Heart left ventricle (tissue), 16 donors: ENCODE data around the gene NDUFS4. TPM values are rescaled to one million over a fixed set of nuclear protein-coding genes. Genes with fewer than 3 reads are reported as not detected.
"Not testable (repeated sequence)": the region's sequence is repeated elsewhere in the genome, so short reads cannot be mapped to it uniquely, and the experiment has no call there.

ENCODE experiments used
- ATAC-seq, 4 donors: fragments of 200-7000 bp; cut with Tn5 transposase; one replicate each; pipeline ENCODE4 v1.9.1; 2020 to 2022; ENCODE audit warnings: moderate library complexity in 4 of 4, mild to moderate bottlenecking in 3 of 4, moderate number of reproducible peaks in 1 of 4
- DNase-seq, 5 donors: peaks; one replicate each; pipeline ENCODE4 v3.0.0-alpha.2; 2020
- H3K27ac ChIP-seq, 12 donors: fragments of 200-600 bp; sonication (generic) in 4 of 12; one replicate each; pipeline versions ENCODE4 v1.5.0 to v1.8.0; 2016 to 2022; ENCODE audit warnings: mild to moderate bottlenecking in 2 of 12
- H3K27me3 ChIP-seq, 9 donors: fragments of 200-600 bp; sonication (generic) in 2 of 9; one replicate each; pipeline versions ENCODE4 v1.5.1 to v1.8.0; 2016 to 2022; ENCODE audit warnings: mild to moderate bottlenecking in 3 of 9
- H3K36me3 ChIP-seq, 9 donors: fragments of 200-600 bp; sonication (generic) in 2 of 9; one replicate each; pipeline versions ENCODE4 v1.5.0 to v1.8.0; 2018 to 2022; ENCODE audit warnings: mild to moderate bottlenecking in 2 of 9
- H3K4me1 ChIP-seq, 12 donors: fragments of 200-600 bp; sonication (generic) in 4 of 12; one replicate each; pipeline versions ENCODE4 v1.5.0 to v1.8.0; 2016 to 2022; ENCODE audit warnings: mild to moderate bottlenecking in 3 of 12
- H3K4me3 ChIP-seq, 12 donors: fragments of 200-600 bp; sonication (generic) in 4 of 12; one replicate each; pipeline versions ENCODE4 v1.5.0 to v1.8.0; 2017 to 2022; ENCODE audit warnings: mild to moderate bottlenecking in 9 of 12, moderate library complexity in 4 of 12
- H3K9me3 ChIP-seq, 12 donors: fragments of 200-600 bp; sonication (generic) in 4 of 12; one replicate each; pipeline versions ENCODE4 v1.5.0 to v1.8.0; 2016 to 2022; ENCODE audit warnings: mild to moderate bottlenecking in 1 of 12
- CTCF ChIP-seq, 12 donors: fragments of 200-600 bp; sonication (generic) in 4 of 12; IDR thresholded peaks; one replicate each; pipeline versions ENCODE4 v1.5.0 to v1.8.0; 2018 to 2022; ENCODE audit warnings: antibody characterized with exemption in 12 of 12, mild to moderate bottlenecking in 5 of 12
- POLR2A ChIP-seq, 2 donors: fragments of 450-650 bp; IDR thresholded peaks; one replicate each; pipeline ENCODE4 v1.6.1; 2017; ENCODE audit warnings: antibody characterized with exemption in 2 of 2, mild to moderate bottlenecking in 2 of 2, moderate library complexity in 2 of 2
- WGBS, 4 donors: extraction: QIAGEN DNeasy Blood & Tissue Kit in 2 of 4; methylation state at CpG; one replicate each; pipeline versions ENCODE4 v1.1.5 to v1.1.7; 2013 to 2018; 5-methylcytosine and 5-hydroxymethylcytosine counted together
- intact Hi-C, 10 donors: fragments of 100-400 bp; cut with DNase I; formaldehyde crosslinking; loops; one replicate each; pipeline versions ENCODE4 v1.11.1 to v1.14.2; 2022
- polyA plus RNA-seq, 2 donors: library from polyadenylated mRNA; stranded (reverse); fragments of 200-250 nt; gene quantifications; one replicate each; pipeline ENCODE4 v1.2.3, GENCODE V29; 2013
- total RNA-seq, 9 donors: library from RNA; depleted of rRNA in 2 of 9; stranded (reverse); fragments of >200 nt in 2 of 9; fragmentation: NEBNext Ultra II Directional in 3 of 9; extraction: Animal tissue kit (Norgen Biotek cat#: 25700) in 3 of 9; gene quantifications; one replicate each; pipeline versions ENCODE4 v1.1.0 to v1.2.4, GENCODE V29; 2016 to 2023
- donor health status: ischemic (EF 13 %, LVEDD 7.1; RV severe dilation, severe dysfunction).
- donor health status: healthy with polysubstance abuse.
- donor health status: DM: no; HTN: yes; CAD: no.
- donor health status: DM: no; HTN: no; CAD: no.
- donor health status: ischemic (EF 25% LVEDD 6.9; RV normal size, moderate dysfunction).
- donor health status: ischemic (EF 25% LVEDD 5.7; RV mildly dilated, moderate dysfunction).
- donor health status: healthy.
- donor health status: DM: yes; HTN: yes; CAD: no.
- donor health status: ischemic (EF 35%, LVEDD 5.7; RV mildly dilated, moderate dysfunction).
- donor health status: nonischemic (EF 11% LVEDD 7.7; RV severe dilation, severe dysfunction).
- donor health status: DM: yes; HTN: yes; CAD: no.
- donor health status: PGD.
- donor health status: ischemic (EF 29% LVEDD 5.4; RV normal size, mild dysfunction).
- donor health status: nonischemic (EF 23%, LVEDD 6.1; RV moderate dilation, normal function).

The NDUFS4 gene
- total and polyA plus RNA-seq, 11 donors: 109 to 259 (median 185) TPM

- intact Hi-C loops: no loop called here
- no peaks in the 10 kb centered on the region for H3K27me3 ChIP-seq
- H3K36me3 ChIP-seq: no peaks in the 10 kb centered on the region
- no peak overlapping the region for H3K4me3 ChIP-seq
- TF ChIP-seq CTCF (IDR thresholded peaks at IDR 0.05): no peak
- no peak for TF ChIP-seq POLR2A (IDR thresholded peaks at IDR 0.05)
- H3K9me3 ChIP-seq: peaks cover 0 to 3% (median 0%) of the 10 kb centered on the region in 12 donors
- DNase-seq (no peak), ATAC-seq (no peak)
- no peak overlapping the region for H3K27ac ChIP-seq
- no peaks in the 10 kb centered on the region for H3K4me1 ChIP-seq
- WGBS, 4 donors: 71 to 77% (median 75%) methylated on average over 2 of the region's 2 CpGs
Observed at GRCh38 chr5:53543401-53543800, 17.0 kb upstream of the NDUFS4 start.

- no peak for TF ChIP-seq POLR2A (IDR thresholded peaks at IDR 0.05)
- TF ChIP-seq CTCF (IDR thresholded peaks at IDR 0.05): no peak
- Histone ChIP-seq H3K27ac (no peak overlapping the region), H3K4me1 (no peaks in the 10 kb centered on the region), H3K4me3 (no peak overlapping the region), H3K27me3 (no peaks in the 10 kb centered on the region), H3K36me3 (no peaks in the 10 kb centered on the region), H3K9me3 (peaks cover 0 to under 1% (median 0%) of the 10 kb centered on the region in 12 donors)
- no peak for ATAC-seq
- DNase-seq: no peak
- WGBS, 4 donors: 31 to 44% (median 39%) methylated on average over 2 of the region's 2 CpGs
- intact Hi-C loops: loop anchor here in 1 of 10 donors (5.0 kb wide), 1 partner anchor 287 kb away; no protein-coding TSS in a partner anchor
Observed at GRCh38 chr5:53545744-53546143, 14.7 kb upstream of the NDUFS4 start.

- intact Hi-C loops: loop anchor here in 1 of 10 donors (5.0 kb wide), 1 partner anchor 285 kb away; no protein-coding TSS in a partner anchor
- ATAC-seq: no peak
- Histone ChIP-seq H3K4me1 (no peaks in the 10 kb centered on the region), H3K36me3 (no peaks in the 10 kb centered on the region), H3K9me3 (no peaks in the 10 kb centered on the region), H3K27ac (no peak overlapping the region), H3K27me3 (no peaks in the 10 kb centered on the region), H3K4me3 (no peak overlapping the region)
- no peak for DNase-seq
- TF ChIP-seq POLR2A (IDR thresholded peaks at IDR 0.05) (no peak), CTCF (IDR thresholded peaks at IDR 0.05) (no peak)
- WGBS, 4 donors: 89 to 91% (median 91%) methylated on average over 4 of the region's 4 CpGs
Observed at GRCh38 chr5:53547226-53547625, 13.2 kb upstream of the NDUFS4 start.

GRCh38 chr5:53548501-53548900 is 11.9 kb upstream of the NDUFS4 start:
- not testable (repeated sequence) for H3K9me3 ChIP-seq, H3K27me3 ChIP-seq, H3K4me1 ChIP-seq, ATAC-seq, H3K27ac ChIP-seq, H3K36me3 ChIP-seq, H3K4me3 ChIP-seq, DNase-seq
- 91 to 95% (median 92%) methylated on average over 7 of the region's 7 CpGs for WGBS, 4 donors
- intact Hi-C loops: loop anchor here in 1 of 10 donors (5.0 kb wide), 1 partner anchor 284 kb away; no protein-coding TSS in a partner anchor

GRCh38 chr5:53549792-53550191 is 10.6 kb upstream of the NDUFS4 start:
- intact Hi-C loops: loop anchor here in 1 of 10 donors (5.0 kb wide), 1 partner anchor 283 kb away; no protein-coding TSS in a partner anchor
- TF ChIP-seq POLR2A (IDR thresholded peaks at IDR 0.05) (no peak), CTCF (IDR thresholded peaks at IDR 0.05) (no peak)
- no peak overlapping the region for H3K4me3 ChIP-seq
- no peaks in the 10 kb centered on the region for H3K36me3 ChIP-seq
- 80 to 90% (median 86%) methylated on average over 2 of the region's 2 CpGs for WGBS, 4 donors
- DNase-seq (no peak), ATAC-seq (no peak)
- no peaks in the 10 kb centered on the region for H3K9me3 ChIP-seq
- H3K27me3 ChIP-seq: no peaks in the 10 kb centered on the region
- H3K27ac ChIP-seq: no peak overlapping the region
- no peaks in the 10 kb centered on the region for H3K4me1 ChIP-seq
